ENCODE measurements around the gene OTOGL. TPM values are rescaled to one million over a fixed set of nuclear protein-coding genes. Genes with fewer than 3 reads are reported as not detected.
"Not testable (repeated sequence)": the region's sequence is repeated elsewhere in the genome, so short reads cannot be mapped to it uniquely, and the experiment has no call there.

Gene OTOGL
- total RNA-seq, 1 experiment from 2014 or later, result 0.71 TPM

DNA sequence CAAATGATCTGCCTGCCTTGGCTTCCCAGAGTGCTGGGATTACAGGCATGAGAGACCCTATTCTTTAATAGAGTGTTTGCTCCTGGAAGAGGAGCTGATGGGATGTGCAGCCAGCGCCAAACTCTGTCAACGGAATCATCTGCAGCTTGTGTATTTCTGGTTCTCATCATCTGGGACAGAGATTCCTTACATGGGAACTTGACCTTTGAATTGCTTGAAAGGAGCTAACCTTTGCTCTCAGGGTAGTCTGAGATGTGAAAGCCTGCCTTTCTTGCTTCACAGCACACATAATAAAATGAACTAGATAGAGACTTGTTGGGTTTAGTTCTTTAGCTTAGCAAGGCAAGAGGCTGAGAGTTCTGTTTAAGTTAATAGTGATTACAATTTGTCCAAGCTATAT, 120.0 kb downstream of the OTOGL start:
- DNase-seq (ENCODE audit: low read depth), result no peak

DNA sequence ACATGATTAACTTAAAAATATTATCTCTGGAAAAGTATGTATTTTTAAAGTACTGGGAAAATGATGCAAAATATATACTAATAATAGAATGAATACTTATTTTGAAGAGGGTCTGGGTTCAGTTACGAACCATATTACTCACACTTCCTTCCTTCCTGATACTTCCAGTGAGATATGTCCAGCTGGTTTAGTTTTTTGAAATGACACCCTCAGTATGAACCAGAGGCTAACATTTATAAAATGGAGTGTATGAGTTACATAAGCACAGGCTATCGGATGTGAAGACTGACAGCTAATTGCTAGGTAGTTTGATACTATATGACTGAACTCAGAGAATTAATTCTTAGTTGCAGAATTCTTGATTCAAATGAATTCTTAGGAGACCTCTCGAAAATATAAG, 122.9 kb downstream of the OTOGL start:
- DNase-seq (ENCODE audit: low read depth), result no peak

DNA sequence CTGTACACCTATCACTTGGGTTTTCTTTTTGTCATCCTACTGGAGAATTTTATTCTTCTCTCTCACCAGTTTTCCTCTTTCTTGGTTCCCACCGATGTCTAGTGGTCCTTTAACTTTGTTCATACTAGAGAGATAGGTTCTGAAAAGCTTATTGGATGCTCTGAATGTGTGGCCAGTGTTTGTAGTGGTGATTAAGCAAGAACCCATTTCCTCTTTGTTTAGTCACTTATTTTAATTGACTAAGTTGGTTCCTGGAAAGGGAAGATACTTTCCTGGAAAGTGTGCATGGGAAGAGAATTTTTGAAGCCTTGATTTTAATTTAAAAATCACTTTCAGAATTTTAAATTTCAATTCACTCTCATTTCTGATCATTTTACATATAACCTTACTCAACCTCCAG, 127.2 kb downstream of the OTOGL start:
- peak; percentile 58 for DNase-seq (ENCODE audit: low read depth)

DNA sequence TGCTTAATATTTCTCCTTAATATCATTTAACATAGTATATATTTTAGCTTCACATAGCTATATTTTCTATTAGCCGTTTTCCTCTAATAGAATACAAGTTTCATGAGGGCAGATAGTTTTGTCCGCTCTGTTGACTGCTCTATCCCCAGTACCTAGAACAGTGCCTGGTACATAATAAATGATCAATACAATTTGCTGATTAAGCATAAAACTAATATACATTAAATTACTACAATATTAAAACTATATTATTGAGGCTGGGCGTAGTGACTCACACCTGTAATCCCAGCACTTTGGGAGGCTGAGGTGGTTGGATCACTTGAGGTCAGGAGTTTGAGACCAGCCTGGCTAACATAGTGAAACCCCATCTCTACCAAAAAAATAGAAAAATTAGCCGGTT, 128.6 kb downstream of the OTOGL start:
- not testable (repeated sequence) for DNase-seq (ENCODE audit: low read depth)

DNA sequence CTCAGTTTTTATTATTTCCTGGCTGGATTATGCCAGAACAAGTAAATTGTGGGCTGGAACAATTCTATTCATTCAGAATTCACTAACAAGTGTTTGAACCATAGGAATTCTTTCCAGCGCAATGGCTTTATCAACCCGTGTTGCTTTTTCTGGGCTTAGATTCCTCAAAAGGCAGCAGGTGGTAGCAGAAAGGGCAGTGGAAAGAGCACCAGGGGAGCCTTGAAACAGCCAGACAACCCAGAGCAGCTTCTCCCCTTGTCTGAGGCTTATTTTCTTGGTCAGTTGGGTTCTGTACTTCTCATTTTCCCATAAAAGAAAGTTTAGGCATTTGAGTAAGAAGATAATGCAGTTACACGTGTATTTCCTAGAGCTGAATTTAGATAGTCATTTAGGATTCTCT, 130.7 kb downstream of the OTOGL start:
- DNase-seq (ENCODE audit: low read depth), result no peak

DNA sequence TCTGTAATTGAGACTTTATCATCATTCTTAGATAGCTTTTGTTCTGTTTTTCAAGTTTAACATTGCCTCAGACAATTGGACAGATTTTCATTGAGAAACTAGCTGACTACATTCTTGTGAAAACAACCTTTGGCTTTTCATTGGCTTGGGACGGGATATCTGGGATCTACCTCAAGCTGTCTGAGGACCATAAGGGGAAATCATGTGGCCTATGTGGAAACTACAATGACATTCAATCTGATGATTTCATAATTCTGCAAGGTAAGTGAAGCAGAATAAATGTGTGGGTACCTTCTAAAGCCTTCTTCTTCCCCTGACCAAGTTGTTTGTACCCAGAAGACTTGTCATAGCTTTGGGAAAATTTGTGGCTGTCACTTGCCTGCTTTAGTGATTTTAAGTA, 133.5 kb downstream of the OTOGL start:
- DNase-seq (ENCODE audit: low read depth), result peak; percentile 8

DNA sequence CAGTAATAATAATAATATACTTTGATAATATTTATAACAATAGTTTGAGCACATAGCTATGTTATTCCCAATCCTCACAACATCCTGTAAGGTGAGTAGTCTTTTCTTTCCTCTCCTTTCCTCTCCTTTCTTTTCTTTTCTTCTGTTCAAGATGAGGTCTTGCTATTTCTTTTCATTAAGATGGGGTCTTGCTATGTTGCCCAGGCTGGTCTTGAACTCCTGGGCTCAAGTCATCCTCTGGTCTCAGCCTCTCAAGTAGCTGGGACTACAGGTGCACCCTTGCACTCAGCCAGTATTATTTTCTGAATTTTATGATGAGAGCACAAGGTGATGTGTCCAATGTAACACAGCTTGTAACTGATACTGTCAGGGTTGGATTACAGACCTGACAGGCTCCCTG, 134.6 kb downstream of the OTOGL start:
- no peak for DNase-seq (ENCODE audit: low read depth)

DNA sequence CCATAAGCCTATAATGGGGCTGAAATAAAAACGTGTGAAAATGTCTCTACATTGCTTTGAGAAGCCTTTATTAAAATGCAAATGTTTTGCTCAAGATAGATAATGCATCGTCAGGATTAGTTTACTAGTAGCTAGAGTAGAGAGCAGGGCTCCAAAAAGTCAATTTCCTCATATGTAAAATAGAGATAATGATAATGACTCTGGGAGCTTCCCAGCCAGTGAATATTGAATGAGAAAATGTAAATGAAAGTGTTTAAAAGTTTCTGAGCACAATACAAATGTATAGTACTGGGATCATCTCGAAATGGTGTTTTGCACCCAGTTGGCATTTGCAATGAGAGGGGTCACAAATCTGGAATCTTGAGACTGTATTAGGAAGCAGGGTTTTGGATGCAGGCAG, 135.3 kb downstream of the OTOGL start:
- DNase-seq (ENCODE audit: low read depth), result peak; percentile 10

DNA sequence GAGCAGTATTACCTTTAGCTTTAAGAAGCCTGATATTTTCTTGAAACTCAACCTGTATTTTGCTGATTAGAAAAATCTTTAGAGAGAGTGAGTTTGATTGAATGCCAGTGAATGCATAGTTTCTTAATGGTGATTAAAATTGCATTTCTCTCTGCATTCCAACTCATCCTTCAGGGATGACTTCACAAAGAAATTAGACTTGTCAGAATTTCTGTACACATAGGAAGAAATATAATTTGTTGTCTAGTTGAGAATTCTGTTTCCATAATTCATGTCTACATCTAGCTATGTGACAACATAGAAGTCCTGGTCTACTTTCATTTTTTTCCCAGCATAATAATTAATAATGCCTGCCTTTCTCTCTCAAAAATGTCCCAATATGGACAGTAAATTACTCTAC, 136.6 kb downstream of the OTOGL start:
- no peak for DNase-seq (ENCODE audit: low read depth)

DNA sequence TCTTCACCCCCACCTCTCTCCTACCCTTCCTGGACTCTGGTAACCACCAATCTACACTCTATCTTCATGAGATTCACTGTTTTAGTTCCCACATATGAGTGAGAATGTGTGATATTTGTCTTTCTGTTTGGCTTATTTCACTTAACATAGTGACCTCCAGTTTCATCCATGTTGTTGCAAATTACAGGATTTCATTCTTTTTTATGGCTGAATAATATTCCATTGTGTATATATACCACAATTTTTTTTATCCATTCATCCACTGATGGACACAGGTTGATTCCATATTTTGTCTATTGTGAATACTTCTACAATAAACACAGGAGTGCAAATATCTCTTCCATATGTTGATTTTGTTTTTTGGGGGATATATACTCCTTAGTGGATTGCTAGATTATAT, 140.5 kb downstream of the OTOGL start:
- DNase-seq (ENCODE audit: low read depth), result no peak

DNA sequence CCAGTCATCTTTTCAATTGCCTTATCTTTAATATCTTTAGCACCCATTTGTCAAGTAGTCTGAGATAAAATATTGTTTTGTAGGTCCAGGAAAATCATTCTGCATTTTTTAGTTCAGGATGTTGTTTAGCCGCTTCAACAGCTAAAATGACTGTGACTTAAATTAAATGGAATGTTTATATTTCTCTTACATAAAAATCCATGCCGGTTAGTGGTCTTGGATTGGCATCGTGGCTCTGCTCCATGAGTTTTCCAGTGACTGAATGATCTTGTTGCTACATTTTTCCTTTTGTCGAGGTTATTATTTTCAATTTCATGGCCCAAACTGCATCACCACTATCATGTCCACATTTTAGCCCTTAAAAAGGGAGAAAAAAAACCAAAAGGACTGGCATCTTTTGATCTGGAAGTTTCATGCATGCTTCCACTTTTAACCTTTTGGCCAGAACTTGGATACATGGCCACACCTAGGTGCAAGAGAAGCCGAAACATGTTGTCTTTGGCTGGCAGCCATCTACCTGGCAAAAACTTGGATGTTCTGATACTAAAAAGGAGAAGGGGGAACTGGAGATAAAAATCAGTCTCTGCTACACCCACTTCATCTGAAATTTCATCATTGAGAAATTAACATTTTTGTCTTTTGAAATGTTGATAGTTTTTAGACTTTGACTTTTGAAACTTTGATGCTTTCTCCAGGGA, 142.4 kb downstream of the OTOGL start:
- DNase-seq (ENCODE audit: low read depth), result peak; percentile 47

DNA sequence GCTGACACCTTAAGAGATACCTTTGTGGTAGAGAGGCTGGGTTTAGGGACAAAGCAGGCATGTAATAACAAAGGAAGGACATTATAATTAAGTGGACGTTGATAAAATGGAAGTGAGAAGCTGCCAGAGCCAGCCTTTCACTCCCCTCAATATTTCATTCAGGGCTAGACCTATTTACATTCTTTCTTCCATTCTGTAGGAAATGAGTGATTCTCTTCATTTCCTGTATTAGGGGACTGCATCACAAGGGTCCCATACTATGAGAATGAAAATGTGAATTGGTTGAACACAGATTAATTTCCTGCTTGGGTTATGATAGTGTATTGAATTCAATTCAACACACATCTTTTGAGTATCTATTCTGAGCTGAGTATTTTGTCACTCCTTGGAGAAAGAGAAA, 143.0 kb downstream of the OTOGL start:
- no peak for DNase-seq (ENCODE audit: low read depth)

DNA sequence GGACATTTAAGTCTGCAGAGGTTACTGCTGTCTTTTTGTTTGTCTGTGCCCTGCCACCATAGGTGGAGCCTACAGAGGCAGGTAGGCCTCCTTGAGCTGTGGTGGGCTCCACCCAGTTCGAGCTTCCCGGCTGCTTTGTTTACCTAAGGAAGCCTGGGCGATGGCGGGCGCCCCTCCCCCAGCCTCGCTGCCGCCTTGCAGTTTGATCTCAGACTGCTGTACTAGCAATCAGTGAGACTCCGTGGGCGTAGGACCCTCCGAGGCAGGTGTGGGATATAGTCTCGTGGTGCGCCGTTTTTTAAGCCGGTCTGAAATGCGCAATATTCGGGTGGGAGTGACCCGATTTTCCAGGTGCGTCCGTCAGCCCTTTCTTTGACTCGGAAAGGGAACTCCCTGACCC, 150.2 kb downstream of the OTOGL start:
- DNase-seq (ENCODE audit: low read depth), result not testable (repeated sequence)

DNA sequence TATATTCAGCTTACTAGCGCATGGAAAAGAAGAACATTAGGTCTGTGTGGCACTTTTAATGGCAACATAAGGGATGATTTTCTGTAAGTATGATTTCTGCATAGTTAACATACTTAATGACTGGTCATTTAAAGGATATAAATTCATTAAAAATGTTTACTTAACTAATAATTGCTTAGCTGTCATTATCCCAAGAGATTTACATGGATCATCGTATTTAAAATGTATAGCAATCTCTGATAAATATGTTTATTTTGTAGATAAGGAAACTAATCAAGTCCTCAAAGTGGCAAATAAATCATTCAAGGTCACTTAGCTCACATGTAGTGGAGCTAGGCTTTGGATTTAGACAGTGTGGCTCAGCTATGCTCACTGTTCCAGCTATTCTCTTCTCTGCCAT, 158.6 kb downstream of the OTOGL start:
- DNase-seq (ENCODE audit: low read depth), result no peak

DNA sequence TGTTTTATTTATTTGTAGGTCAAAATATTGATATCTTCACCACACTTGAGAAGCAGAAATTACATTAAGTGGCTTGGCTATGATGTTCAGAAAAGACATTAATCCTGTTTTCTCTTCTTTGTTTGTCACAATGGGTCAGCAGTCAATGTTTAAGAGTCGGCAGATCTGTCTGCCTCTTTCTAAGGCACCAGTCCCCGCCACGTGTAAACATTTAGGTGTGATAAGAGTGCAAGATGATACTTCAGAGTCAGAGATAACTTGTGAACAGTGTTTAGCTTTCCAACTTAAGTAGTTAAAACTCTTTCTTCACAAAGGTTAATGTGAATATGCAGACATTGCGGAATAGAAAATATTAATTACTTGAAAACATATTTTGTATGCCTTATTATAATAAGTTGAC, 160.9 kb downstream of the OTOGL start:
- no peak for DNase-seq (ENCODE audit: low read depth)

DNA sequence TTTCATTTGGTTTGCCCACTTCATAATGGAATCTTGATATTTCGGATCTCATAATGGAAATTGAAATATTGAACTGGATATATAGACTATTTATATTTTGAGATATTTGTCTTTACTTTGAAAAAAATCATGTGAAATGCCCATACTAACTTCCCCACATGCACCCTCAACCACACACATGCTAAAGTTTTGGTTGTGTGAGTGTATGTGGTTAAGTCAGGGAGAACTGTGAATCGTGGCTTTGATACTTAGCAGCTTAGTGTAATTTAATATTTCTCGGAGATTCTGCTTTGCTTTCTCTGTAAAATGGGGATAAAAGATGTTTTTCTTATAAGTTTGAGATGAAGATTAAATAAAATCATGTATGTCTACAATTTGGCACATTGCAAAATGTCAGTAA, 162.1 kb downstream of the OTOGL start:
- no peak for DNase-seq (ENCODE audit: low read depth)

DNA sequence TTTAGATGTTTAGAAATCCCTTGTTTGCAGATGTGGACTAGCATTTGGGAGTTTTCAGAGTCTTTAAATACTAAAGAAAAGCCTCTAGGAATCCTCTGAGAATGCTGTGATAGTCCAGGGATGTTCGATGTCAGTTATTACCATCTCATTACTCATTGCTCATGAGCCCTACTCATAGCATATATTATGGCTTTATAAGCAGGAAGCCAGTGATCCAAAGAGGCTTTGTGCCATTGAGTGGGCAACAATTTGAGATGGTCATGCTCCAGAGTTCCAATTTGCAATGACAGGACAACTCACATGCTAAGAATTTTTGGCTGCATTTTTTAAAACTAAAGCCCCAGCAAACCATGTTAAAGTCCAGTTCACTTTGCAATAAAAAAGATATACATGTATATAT, 163.0 kb downstream of the OTOGL start:
- peak; percentile 21 for DNase-seq (ENCODE audit: low read depth)

DNA sequence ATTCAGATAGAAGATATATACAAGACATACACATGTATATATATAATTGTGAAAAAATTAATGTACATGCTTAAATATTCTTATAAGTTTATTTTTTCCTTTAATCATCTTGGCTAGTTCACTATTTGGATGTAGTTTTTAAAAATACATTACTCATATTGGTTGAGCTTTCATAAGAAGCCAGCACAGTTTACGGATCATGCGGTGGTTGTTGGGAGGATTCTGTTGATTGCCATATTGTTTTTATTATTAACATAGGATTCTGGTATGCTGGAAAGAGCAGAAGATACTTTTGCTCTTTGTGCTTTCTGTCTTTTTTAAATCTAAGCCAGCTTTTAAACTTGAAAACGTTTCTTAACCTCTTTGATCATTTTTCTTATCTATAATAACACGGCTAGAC, 163.4 kb downstream of the OTOGL start:
- DNase-seq (ENCODE audit: low read depth), result no peak

DNA sequence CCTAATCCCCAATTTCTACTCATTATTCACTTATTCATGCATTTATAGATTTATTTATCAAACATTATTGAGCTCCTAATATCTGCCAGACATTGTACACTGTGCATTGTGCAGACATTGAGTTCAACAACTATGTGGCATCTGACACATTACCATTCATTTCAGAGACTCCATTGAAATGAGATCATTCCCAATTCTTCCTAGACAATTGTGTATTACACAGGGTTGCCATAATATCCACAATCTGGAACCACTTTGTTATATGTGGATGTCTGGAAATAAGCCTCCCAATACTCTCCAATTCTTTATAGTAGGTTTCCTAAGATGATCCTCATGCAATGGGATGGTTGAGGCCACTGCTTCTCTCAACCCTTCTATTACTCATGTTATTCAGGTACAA, 165.0 kb downstream of the OTOGL start:
- no peak for DNase-seq (ENCODE audit: low read depth)

DNA sequence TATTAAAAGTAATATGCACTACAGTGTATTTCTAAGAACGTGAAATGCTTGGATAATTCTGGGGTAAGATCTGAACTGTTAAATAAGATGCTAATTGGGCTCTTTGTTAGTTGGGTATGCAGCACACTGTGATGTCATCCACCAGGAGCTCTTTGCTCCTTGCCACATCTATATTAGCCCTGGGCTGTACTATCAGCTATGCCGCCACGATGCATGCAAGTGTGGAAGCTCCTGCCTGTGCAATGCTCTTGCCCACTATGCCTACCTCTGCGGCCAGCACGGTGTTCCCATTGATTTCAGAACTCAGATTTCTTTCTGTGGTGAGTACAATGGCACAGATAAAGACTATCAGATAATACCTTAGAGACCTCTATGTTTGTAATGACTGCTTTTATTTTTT, 165.6 kb downstream of the OTOGL start:
- no peak for DNase-seq (ENCODE audit: low read depth)

DNA sequence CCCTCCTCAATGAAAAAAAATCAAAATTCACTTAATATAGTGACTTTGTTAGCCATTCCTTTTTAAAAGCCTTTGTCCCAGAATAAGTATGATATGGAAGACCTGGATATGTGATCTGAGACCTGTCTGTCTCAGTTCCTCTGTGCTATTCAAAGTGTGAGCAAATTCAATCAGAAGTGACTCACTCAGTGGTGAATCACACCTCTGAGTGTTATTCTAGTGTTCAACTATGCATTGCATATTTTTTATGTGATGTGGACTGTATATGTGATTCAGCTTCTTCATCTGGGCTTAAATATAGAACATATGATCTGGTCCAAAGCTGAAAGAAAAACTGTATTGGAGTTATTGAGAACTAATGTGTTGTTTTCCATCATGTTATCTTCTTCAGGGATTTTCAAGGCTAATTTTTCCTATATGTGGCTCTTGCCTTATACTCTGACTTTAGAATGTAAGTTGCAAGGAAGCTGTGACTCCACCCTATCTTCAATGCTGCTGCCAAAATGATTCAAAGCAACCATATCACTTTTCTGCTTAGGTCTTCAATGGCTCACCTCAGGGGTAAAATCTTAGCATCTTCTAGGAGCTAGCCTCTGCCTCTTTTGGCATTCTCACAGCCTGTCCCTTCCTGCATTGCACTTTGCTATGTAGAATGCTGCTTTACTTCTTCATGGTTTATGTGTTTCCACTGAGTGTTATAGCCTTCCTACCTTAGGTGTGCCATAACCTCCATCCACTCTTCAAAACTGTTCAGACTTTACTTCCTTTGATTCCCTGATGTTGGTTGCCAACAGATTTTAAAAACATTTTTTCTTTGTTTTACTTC, 169.8 kb downstream of the OTOGL start:
- peak; percentile 83 for DNase-seq (ENCODE audit: low read depth)

DNA sequence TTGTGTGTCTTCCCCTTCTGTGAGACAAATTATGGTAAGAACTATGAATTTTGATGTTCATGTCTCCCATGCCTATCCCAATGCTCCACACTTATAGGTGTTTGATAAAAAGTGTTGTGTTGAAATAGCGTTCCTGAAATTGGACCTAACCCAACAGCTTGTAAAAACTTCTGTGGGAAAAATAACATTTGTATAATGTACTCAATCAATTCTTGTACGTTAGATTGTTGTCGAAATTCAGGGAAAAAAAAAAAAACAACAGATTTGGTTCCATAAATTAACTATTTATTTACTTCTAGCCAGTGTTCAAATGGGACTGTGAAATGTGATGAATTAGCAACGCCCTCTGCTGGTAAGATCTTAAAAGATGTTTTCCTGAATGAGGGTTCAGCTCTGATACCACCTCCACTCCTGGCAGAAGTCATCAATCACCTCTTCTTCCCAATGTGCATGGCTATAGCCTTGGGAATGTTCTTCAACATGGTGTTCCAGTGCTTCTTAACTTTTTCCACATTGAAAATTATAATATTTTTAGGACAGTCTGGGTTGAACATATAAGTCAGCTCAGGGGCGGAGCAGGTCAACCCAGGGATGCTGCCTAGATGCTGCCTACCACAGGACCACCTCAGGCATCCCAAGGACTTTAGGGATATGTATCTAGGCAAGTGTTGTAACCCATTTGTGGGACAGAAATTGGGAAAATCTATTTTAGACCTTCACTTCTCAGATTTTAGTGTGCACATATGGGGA, 170.6 kb downstream of the OTOGL start:
- DNase-seq (ENCODE audit: low read depth), result peak; percentile 56

DNA sequence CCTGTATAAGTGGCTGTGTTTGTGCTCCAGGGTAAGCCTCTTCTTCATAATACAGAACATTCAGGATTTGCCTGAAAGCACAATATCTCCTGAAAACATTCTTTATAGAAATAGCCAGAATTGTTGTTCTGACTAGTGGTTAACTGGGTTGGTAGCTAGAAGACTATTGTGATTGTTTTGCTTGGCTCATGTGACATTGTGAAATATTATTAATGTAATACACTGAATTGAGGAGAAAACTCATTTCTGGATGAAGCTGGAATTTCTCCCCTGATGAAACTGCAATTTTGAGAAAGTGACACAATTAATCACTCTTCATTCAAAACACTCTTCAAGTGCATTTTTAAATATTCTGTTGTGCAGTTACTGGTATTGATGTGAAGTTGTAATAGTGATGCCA, 172.4 kb downstream of the OTOGL start:
- no peak for DNase-seq (ENCODE audit: low read depth)

Measured in M059J (cell line).